Cardiac fibroblast (primary cell): ENCODE results near the gene DYRK1A.

Experiments used
- DNase-seq, 2 donors: peaks; one replicate each; pipeline versions ENCODE4 v3.0.0 to v3.0.0-alpha.2; 2010; ENCODE audit warnings: low read depth in 2 of 2
- H3K4me3 ChIP-seq, 2 donors: replicated peaks in 1 of 2; 1 replicate in 1 of 2; 2 replicates in 1 of 2; pipeline ENCODE4 v1.5.1; 2011; ENCODE audit warnings: low read depth in 2 of 2, low read length in 2 of 2, mild to moderate bottlenecking in 2 of 2, moderate library complexity in 1 of 2
- TF ChIP-seq, protein P1 (sequence below): IDR thresholded peaks from one replicate; pipeline ENCODE4 v1.5.1; 2011; ENCODE audit warnings: low read depth, mild to moderate bottlenecking, low read length, inconsistent platforms

DYRK1A gene

DNA sequence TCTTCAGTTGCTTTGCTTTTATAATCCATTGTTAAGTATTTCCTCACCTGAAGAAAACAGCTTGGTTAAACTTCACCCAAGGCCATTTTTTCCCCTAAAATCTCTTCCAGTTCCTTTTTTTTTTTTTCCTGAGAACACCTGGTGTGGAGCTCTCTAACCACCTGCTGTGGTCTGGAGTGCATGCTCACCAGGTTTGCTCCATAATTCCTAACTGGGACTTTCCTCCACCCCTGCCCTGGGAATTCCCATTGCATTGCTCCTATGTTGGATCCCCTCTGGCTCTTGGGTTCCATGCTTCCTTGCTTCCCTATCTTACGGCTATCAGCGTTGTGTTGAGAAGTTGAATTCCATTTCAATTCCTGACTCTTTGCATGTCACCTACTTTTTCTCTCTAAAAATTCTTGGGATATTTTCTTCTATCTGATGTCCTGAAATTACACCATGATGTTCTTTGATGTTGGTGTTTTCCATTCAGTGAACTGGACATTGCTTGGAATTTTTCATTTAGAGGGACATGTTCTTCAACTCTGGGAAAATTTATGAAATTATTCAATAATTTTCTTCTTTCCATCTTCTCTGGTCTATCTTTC, 19.6 kb upstream of the DYRK1A start:
- DNase-seq: no peak
- TF ChIP-seq, protein P1, sequence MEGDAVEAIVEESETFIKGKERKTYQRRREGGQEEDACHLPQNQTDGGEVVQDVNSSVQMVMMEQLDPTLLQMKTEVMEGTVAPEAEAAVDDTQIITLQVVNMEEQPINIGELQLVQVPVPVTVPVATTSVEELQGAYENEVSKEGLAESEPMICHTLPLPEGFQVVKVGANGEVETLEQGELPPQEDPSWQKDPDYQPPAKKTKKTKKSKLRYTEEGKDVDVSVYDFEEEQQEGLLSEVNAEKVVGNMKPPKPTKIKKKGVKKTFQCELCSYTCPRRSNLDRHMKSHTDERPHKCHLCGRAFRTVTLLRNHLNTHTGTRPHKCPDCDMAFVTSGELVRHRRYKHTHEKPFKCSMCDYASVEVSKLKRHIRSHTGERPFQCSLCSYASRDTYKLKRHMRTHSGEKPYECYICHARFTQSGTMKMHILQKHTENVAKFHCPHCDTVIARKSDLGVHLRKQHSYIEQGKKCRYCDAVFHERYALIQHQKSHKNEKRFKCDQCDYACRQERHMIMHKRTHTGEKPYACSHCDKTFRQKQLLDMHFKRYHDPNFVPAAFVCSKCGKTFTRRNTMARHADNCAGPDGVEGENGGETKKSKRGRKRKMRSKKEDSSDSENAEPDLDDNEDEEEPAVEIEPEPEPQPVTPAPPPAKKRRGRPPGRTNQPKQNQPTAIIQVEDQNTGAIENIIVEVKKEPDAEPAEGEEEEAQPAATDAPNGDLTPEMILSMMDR: no peak
- H3K4me3 ChIP-seq: no peak overlapping the region

DNA sequence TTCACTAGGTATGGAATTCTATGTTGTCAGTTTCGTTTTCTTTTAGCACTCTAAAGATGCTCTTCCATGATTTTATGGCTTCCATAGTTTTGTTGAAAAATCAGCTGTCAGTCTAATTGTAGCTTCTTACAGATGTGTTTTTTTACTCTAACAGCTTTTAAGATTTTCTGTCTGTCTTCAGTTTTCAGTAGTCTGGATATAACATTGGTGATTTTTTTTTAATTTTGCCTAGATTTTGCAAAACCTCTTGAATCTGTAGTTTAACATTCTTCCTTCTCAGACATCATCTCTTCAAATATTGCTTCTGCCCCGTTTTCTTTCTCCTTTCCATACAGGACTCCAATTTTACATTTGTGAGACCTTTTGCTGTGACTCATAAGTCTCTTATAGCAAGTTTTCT, 17.9 kb upstream of the DYRK1A start:
- TF ChIP-seq, protein P1: no peak
- H3K4me3 ChIP-seq: no peak overlapping the region
- DNase-seq: no peak

DNA sequence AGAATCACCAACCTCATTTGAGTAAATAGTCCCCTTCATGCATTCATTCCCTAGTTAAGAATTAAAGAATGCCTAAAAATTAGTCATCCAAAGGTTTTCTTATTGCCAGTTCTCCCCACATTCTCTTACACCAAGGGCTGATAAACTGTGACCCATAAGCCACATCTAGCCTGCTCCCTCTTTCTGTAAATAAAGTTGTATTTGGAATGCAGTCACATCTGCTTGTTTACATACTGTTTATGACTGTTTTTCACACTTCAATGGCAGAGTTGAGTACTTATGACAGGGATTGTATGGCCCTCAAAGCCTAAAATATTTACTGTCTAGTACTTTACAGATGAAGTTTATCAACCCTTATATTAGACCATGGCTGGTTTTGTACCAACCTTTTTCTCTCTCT, 16.1 kb upstream of the DYRK1A start:
- no peak overlapping the region for H3K4me3 ChIP-seq
- DNase-seq: no peak
- TF ChIP-seq, protein P1: no peak

DNA sequence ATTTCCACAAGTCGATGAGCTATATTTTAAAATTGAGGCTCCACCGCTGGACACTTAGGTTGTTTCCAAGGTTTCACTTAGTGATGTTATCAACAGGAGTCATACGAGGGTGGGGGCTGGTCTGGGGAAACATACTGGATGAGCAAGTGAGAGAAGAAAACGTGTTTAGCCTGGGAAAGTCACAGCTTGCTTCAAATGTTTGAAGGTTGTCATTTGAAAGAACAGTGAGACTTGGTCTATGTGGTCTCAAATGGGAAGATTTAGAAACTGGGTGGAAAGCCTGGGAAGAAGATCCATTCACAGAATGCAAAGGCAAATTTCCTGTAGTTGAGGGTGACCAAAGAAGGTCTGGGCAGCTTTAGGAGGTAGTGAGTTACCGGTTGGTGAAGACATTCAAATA, 9.9 kb upstream of the DYRK1A start:
- TF ChIP-seq, protein P1: no peak

DNA sequence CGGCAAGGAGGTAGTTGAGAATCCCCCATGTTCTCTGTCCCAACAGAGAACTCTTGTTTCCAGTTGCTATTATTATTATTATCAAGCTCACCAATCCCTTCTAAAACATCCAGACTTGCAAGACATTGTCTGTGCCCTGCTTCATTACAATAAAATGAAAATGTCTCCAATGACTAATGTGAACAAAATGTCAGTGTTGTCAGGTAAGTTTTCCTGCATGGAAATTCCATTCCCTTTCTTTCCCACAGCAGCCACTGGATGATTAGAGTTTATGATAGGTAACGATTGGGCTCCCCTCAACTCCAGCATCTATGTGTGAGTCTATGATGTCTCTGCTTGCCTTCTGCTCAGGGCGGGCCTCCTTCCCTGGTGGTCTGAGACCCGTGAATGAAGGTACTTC, 8.9 kb upstream of the DYRK1A start:
- no peak for DNase-seq
- no peak overlapping the region for H3K4me3 ChIP-seq
- TF ChIP-seq, protein P1: no peak

More for the DNA sequence above, 9.9 kb upstream of the DYRK1A start:
- DNase-seq: no peak
- H3K4me3 ChIP-seq: no peak overlapping the region

DNA sequence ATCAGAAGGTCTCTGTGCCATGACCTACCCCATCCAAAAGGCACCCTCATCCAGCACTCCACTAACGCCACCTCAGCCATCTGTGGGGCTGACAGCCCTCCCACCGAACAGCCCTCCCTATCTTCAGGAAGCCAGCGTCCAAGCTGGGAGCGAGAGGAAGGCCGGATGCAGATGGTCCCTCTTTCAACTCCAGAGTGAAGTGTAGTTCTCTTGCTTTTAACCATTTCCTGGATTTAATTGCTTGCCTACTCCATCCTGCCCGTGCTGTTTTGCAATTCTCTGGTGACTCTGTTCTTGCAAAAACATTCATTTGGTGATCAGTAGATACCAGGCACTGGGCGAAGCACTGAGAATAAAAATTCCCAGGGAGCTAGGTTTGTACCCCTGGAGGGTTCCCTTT, 8.2 kb upstream of the DYRK1A start:
- peak; percentile 38 to 57 for DNase-seq
- no peak overlapping the region for H3K4me3 ChIP-seq
- TF ChIP-seq, protein P1: no peak

DNA sequence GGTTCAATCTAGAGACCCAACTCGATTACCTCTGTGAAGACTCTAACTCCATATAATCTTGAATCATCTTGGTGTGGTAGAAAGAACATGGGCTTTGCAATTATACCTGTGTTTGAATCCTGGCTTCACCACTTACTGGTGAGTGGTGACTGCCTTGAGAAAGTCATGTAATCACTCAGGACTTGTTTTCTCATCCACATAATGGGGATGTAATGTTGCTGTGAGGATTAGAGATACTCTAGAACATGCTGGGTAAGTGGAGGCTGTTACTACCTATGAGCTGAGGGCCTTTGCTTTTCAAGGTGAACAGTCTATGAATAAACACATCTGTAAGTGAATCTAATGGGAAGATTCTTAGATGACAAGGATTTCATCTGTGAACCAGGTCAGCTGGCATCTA, 2.6 kb upstream of the DYRK1A start:
- DNase-seq: no peak
- no peak overlapping the region for H3K4me3 ChIP-seq
- TF ChIP-seq, protein P1: no peak
